ENCODE results near the gene UTP25. TPM values are rescaled to one million over a fixed set of nuclear protein-coding genes. Genes with fewer than 3 reads are reported as not detected.

UTP25 gene
- total RNA-seq, 2 donors from 2014 or later: 5.7 to 11.6 TPM

GRCh38 chr1:209840611-209841010 is 12.8 kb downstream of the UTP25 start:
- peak overlapping the region; percentile 13 to 73 for H3K27ac ChIP-seq
- no peak for DNase-seq (ENCODE audit: low spot score)
- H3K4me1 ChIP-seq (ENCODE audit: control insufficient read depth in 1 of 2, low read depth in 2 of 2): peaks cover 6 to 18% of the 10 kb centered on the region in 2 donors
- H3K36me3 ChIP-seq: peaks cover 51% of the 10 kb centered on the region
- no peak overlapping the region for H3K4me3 ChIP-seq
- no peak for ATAC-seq (ENCODE audit: insufficient number of reproducible peaks, low FRiP score, low read depth)
- H3K9me3 ChIP-seq: no peaks in the 10 kb centered on the region
- H3K27me3 ChIP-seq (replicated peaks; ENCODE audit: insufficient read depth): no peaks in the 10 kb centered on the region
- no peak for TF ChIP-seq CTCF (IDR thresholded peaks at IDR 0.05)

- Histone ChIP-seq H3K4me1 (ENCODE audit: control insufficient read depth in 1 of 2, low read depth in 2 of 2) (peaks cover 3 to 9% of the 10 kb centered on the region in 2 donors), H3K9me3 (no peaks in the 10 kb centered on the region), H3K27me3 (replicated peaks; ENCODE audit: insufficient read depth) (no peaks in the 10 kb centered on the region), H3K36me3 (peaks cover 26% of the 10 kb centered on the region), H3K4me3 (no peak overlapping the region), H3K27ac (no peak overlapping the region)
- ATAC-seq (ENCODE audit: insufficient number of reproducible peaks, low FRiP score, low read depth): no peak
- no peak for TF ChIP-seq CTCF (IDR thresholded peaks at IDR 0.05)
- no peak for DNase-seq (ENCODE audit: low spot score)
These were observed 17.1 kb downstream of the UTP25 start for GRCh38 chr1:209844695-209845407.

GRCh38 chr1:209845408-209845725 is 17.6 kb downstream of the UTP25 start:
- H3K4me1 ChIP-seq (ENCODE audit: control insufficient read depth in 1 of 2, low read depth in 2 of 2): peaks cover 3 to 4% of the 10 kb centered on the region in 2 donors
- H3K36me3 ChIP-seq: peaks cover 26% of the 10 kb centered on the region
- no peak overlapping the region for H3K4me3 ChIP-seq
- no peaks in the 10 kb centered on the region for H3K9me3 ChIP-seq
- no peak for DNase-seq (ENCODE audit: low spot score)
- H3K27ac ChIP-seq: no peak overlapping the region
- no peaks in the 10 kb centered on the region for H3K27me3 ChIP-seq (replicated peaks; ENCODE audit: insufficient read depth)
- TF ChIP-seq CTCF (IDR thresholded peaks at IDR 0.05): no peak
- ATAC-seq (ENCODE audit: insufficient number of reproducible peaks, low FRiP score, low read depth): no peak

- no peaks in the 10 kb centered on the region for H3K9me3 ChIP-seq
- H3K27me3 ChIP-seq (replicated peaks; ENCODE audit: insufficient read depth): no peaks in the 10 kb centered on the region
- ATAC-seq (ENCODE audit: insufficient number of reproducible peaks, low FRiP score, low read depth): no peak
- H3K36me3 ChIP-seq: peaks cover 24% of the 10 kb centered on the region
- no peaks in the 10 kb centered on the region for H3K4me1 ChIP-seq (ENCODE audit: control insufficient read depth in 1 of 2, low read depth in 2 of 2)
- no peak overlapping the region for H3K27ac ChIP-seq
- TF ChIP-seq CTCF (IDR thresholded peaks at IDR 0.05): no peak
- no peak for DNase-seq (ENCODE audit: low spot score)
- H3K4me3 ChIP-seq: no peak overlapping the region
These were observed 21.6 kb downstream of the UTP25 start for GRCh38 chr1:209849388-209849787.

- H3K9me3 ChIP-seq: no peaks in the 10 kb centered on the region
- no peak for ATAC-seq (ENCODE audit: insufficient number of reproducible peaks, low FRiP score, low read depth)
- DNase-seq (ENCODE audit: low spot score): no peak
- peaks cover 19% of the 10 kb centered on the region for H3K36me3 ChIP-seq
- H3K4me3 ChIP-seq: no peak overlapping the region
- H3K4me1 ChIP-seq (ENCODE audit: control insufficient read depth in 1 of 2, low read depth in 2 of 2): no peaks in the 10 kb centered on the region
- no peaks in the 10 kb centered on the region for H3K27me3 ChIP-seq (replicated peaks; ENCODE audit: insufficient read depth)
- H3K27ac ChIP-seq: no peak overlapping the region
- no peak for TF ChIP-seq CTCF (IDR thresholded peaks at IDR 0.05)
These were observed 22.7 kb downstream of the UTP25 start for GRCh38 chr1:209850342-209850979.
